Measurements from ENCODE around the gene IGF1R.

DNA sequence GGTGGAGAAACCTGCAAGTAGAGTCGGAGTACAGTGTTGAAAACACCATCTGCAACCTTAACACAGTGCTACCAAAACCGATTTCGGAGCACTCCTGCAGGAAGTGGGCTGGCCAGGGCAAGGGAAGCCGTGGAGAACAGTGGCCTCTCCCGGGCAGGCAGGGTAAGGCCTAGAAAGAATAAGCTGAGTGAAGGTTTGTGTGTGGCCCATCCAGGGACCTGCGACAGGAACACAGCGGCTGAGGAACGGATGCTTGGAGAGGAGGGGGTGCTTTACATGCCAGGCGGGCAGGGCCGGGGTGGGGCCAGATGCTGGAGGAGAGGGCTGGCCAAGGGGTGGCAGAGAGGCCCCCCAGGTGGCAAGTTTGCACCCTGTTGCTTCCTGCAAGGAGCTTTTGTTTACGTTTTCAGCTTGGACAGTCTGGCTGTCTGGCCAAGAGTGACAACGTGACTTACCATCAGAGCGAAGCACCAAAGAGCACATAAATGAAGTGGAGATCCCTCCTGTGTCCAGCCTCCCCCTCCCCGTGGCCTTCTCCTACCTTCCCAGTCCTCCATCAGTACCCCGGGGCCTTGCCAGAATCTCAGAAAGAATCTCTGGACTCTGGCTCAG is 202.7 kb downstream of the IGF1R start:
- TF ChIP-seq CTCF (IDR thresholded peaks at IDR 0.05), result peak; percentile 73 to 89 (median 80)
- TF ChIP-seq POLR2A (IDR thresholded peaks at IDR 0.05), result no peak
